HG03064 (cell line): ENCODE measurements around the gene HPCAL1.

ENCODE experiments used
- ATAC-seq: cut with Tn5 transposase; IDR thresholded peaks from one replicate; pipeline ENCODE4 v1.9.1; 2021; ENCODE audit warnings: low read depth; ENCODE audit not compliant: unreplicated experiment

The HPCAL1 gene

GRCh38 chr2:10347562-10347948, 44.9 kb downstream of the HPCAL1 start:
- no peak for ATAC-seq

GRCh38 chr2:10348891-10349290, 46.2 kb downstream of the HPCAL1 start:
- ATAC-seq, result no peak

GRCh38 chr2:10350761-10351160, 48.1 kb downstream of the HPCAL1 start:
- peak; percentile 58 for ATAC-seq

- no peak for ATAC-seq
These were observed 49.7 kb downstream of the HPCAL1 start for GRCh38 chr2:10352361-10352760.

- ATAC-seq, result no peak
These were observed 50.3 kb downstream of the HPCAL1 start for GRCh38 chr2:10352972-10353371.

GRCh38 chr2:10353931-10354330, 51.2 kb downstream of the HPCAL1 start:
- ATAC-seq, result no peak

- ATAC-seq, result no peak
These were observed 51.7 kb downstream of the HPCAL1 start for GRCh38 chr2:10354399-10354798.

GRCh38 chr2:10355471-10356438, 53.1 kb downstream of the HPCAL1 start:
- no peak for ATAC-seq

- no peak for ATAC-seq
These were observed 53.7 kb downstream of the HPCAL1 start for GRCh38 chr2:10356439-10356811.

GRCh38 chr2:10357193-10358169, 54.8 kb downstream of the HPCAL1 start:
- ATAC-seq, result no peak

GRCh38 chr2:10359246-10359645, 56.5 kb downstream of the HPCAL1 start:
- ATAC-seq, result no peak

GRCh38 chr2:10359731-10360329, 57.1 kb downstream of the HPCAL1 start:
- no peak for ATAC-seq

GRCh38 chr2:10360460-10360849, 57.8 kb downstream of the HPCAL1 start:
- no peak for ATAC-seq

GRCh38 chr2:10360850-10361588, 58.3 kb downstream of the HPCAL1 start:
- ATAC-seq, result no peak

GRCh38 chr2:10362096-10362897, 59.6 kb downstream of the HPCAL1 start:
- ATAC-seq, result no peak

GRCh38 chr2:10362898-10363454, 60.3 kb downstream of the HPCAL1 start:
- ATAC-seq, result no peak

GRCh38 chr2:10363861-10364610, 61.3 kb downstream of the HPCAL1 start:
- ATAC-seq, result no peak

- no peak for ATAC-seq
These were observed 62.7 kb downstream of the HPCAL1 start for GRCh38 chr2:10365412-10365811.
